ENCODE measurements around the gene FBXO21. TPM values are rescaled to one million over a fixed set of nuclear protein-coding genes. Genes with fewer than 3 reads are reported as not detected.
A peak's percentile ranks its signal among the peaks of the same experiment; 100 is the strongest.
"Not testable (repeated sequence)": the region's sequence is repeated elsewhere in the genome, so short reads cannot be mapped to it uniquely, and the experiment has no call there.

The FBXO21 gene
- total RNA-seq, 2 donors from 2014 or later = 25.8 to 28.4 TPM

DNA sequence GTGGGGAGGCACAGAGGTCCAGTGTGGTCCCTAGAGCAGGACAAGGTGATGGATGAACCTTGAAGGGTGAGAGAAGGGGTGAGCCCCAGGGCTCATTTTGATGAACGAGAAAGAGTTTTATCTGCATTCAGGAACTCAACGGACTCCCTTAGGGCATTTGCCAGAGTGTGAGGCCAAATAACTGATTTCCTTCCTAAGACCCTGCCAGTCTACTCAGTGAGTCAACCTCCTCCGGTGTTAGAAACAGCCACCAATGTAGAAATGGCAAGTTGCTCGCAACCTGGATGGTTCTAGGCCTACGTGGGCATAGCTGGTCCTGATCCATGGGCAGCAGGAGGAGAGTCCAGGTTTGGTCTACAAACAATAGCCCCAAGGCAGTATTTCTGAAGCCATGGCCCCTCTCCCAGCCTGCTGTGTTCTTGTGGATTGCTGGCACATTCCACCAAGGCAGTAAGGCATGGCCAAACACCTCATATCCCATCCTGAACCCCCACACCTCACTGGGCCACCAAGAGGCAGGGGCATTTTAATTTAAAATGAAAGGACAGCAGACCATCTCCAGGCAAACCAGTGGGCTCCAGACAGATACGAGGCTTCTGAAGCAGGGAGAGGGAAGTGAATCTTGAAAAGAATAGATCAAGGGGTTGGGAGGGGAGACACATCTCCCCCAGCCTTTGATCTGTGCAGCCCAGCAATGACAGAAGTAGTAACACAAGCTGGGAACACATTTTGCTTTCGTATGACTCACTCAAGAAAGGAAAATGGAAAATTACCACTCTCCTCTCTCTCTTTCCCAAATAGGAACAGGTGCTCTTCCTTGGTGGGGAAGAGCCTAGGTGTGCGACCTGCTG, 65.6 kb downstream of the FBXO21 start:
- intact Hi-C loops (cut with DNase I) = loop anchor here in 1 of 2 donors (10.0 kb wide), 1 partner anchor 90 kb away; no protein-coding TSS in a partner anchor
- DNase-seq (ENCODE audit: low spot score) = peak; percentile 23

- DNase-seq (ENCODE audit: low spot score) = peak; percentile 45
- intact Hi-C loops (cut with DNase I) = loop anchor here in 1 of 2 donors (10.0 kb wide), 1 partner anchor 87 kb away; no protein-coding TSS in a partner anchor
Observed at GRCh38 chr12:117121441-117121840, 68.8 kb downstream of the FBXO21 start.

- intact Hi-C loops (cut with DNase I) = loop anchor here in 1 of 2 donors (10.0 kb wide), 1 partner anchor 86 kb away; no protein-coding TSS in a partner anchor
- DNase-seq (ENCODE audit: low spot score) = peak; percentile 66
Observed at GRCh38 chr12:117120787-117121186, 69.5 kb downstream of the FBXO21 start.

DNA sequence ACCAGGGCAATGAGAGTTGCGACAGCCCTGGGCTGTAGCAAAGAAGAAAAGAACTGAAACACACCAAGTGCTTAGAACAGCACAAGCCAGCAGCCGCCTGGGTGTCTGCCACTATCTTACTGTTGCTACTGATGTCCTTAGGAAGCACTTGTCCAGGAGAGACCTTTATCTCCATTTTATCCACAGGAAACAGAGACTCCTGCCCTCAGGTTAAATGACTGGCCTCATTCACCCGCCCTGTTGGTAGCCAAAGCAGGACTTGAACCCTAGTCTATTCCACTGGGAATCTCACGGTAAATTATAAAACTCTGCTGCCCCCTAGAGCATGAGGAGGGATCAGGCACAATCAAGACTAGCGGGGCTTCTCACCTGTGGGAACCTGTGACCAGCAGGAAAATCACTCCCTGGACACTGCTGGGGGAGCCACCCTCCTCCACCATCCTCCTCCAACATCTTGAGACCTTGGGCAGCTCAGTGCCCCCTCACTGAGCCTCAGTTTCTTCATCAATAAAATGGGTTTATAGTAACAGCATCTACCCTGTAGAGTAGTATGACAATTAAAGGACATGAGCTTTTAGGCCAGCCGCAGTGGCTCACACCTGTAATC, 70.6 kb downstream of the FBXO21 start:
- intact Hi-C loops (cut with DNase I) = loop anchor here in 1 of 2 donors (10.0 kb wide), 1 partner anchor 85 kb away; no protein-coding TSS in a partner anchor
- DNase-seq (ENCODE audit: low spot score) = no peak

DNA sequence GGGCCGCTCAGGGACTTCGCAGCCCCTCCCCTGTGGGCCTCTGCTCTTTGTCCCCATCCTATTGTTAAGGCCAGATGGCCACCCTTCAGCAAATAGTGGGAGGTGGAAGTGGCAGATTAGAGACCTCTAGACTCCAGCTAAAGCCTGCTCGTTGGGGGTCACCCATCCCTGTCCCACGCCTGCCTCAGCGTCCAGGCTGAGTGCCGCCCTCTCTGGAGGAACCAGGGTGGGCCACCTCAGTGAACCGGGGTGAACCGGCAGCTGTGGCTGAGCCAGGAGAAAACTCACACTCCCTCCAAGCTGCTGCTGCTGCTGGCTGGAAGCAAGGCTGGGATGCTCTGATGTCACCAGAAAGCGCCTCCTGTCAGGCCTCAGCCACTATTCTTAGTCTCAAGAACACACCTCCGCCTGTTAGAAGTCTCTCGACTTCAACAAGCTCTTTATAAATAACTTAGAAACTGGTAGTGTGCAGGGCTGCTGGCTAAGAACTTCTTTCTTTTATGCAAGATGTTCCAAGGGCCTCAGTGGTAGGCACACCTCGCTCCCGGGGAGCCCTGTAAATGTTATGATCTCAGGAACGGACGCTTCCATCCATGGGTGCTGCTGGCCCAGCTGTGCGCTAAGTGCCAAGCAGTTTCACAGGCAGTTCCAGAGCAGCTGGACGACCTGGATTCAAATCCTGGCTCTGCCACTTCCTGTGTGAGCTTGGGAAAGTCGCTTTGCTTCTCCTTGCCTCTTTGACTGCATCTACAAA, 71.3 kb downstream of the FBXO21 start:
- intact Hi-C loops (cut with DNase I) = no loop called here
- DNase-seq (ENCODE audit: low spot score) = no peak

DNA sequence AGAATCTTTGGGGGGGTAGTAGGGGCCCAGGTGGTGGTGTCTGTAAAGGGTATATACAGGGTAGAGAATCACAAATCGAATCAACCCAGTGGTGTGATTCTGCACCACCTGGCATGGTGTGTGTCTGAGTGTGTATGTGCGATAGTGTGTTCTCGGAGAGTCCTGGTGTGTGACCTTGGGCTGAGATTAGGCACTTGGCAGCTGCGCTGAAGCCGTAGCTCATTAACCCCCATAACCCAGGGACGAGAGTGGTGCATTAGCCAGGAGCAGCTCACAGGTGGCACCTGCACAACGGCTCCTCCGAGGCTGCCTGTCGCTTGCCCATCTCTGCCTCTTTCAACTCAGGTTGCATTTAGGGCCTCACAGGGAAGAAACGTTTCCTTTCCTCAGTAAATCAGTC, 75.5 kb downstream of the FBXO21 start:
- DNase-seq (ENCODE audit: low spot score) = peak; percentile 35
- intact Hi-C loops (cut with DNase I) = no loop called here

DNA sequence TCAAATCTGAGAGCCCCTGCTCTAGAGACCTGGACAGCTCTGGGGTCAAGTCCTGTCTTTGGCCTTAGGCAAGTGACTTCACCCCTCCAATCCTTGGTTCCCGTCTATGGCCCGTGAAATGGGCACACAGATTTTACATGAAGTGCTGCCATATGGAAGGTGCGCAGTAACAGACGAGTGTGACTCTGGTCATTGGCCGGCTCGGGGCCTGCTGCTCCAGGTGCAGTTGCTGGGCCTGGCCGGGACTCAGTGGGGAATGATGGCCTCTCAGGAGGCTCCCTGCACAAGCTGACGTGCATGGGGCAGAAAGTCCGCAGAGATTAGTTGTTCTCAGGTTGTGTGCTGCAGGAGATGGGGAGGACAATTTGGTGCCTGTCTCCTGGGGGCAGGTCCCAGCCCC, 77.0 kb downstream of the FBXO21 start:
- intact Hi-C loops (cut with DNase I) = no loop called here
- DNase-seq (ENCODE audit: low spot score) = peak; percentile 55

DNA sequence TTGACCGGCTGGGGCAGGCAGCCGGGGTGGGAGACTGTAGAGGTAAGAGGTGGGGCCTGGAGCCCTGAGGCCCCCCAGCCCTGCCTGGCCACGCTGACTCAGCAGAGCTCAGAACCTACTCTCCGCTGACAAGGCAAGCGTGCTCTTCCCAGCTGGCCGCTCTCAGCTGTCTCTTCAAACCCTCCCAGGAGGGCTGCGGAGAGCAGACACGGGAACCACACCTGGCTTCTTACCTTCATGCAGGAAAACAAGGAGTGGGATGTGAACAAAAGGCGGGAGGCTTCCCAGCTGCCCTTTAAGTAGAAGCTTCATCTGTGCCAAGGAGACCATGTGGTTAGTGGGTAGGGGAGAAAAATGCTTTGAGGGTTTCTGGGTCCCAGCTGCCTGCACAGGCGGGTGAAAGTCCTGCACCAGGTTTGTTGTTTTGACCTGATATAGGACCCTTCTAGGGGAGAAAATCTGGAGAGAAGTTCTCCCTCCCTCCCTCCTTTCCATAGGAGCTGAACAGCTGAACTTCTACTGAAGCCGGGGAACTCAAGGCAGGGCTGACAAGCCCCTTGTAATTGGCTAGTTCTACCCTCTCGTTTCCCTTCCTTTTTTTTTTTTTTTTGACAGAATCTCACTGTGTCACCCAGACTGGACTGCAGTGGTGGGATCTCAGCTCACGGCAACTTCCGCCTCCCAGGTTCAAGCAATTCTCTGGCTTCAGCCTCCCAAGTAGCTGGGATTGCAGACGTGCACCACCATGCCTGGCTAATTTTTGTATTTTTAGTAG, 78.3 kb downstream of the FBXO21 start:
- peak; percentile 30 for DNase-seq (ENCODE audit: low spot score)
- intact Hi-C loops (cut with DNase I) = no loop called here

DNA sequence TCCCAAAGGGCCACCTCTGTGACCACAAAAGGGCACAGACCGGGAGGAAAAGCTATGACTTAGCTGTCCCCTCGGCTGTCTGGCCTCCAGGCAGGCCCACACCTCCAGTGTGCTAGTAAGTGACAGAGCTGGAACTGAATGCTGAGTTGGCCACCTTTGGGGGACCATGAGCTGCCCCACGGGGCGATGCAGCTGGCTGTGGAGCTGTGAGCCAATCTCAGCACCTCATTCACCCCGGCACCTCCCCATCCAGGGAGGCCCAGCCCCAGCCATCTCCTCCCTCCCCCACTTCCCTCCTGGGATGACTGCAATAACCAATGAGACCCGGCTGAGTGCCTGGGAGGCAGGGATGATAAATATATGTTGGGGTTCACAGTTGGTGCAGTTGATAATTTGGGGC, 78.9 kb downstream of the FBXO21 start:
- peak; percentile 44 for DNase-seq (ENCODE audit: low spot score)

DNA sequence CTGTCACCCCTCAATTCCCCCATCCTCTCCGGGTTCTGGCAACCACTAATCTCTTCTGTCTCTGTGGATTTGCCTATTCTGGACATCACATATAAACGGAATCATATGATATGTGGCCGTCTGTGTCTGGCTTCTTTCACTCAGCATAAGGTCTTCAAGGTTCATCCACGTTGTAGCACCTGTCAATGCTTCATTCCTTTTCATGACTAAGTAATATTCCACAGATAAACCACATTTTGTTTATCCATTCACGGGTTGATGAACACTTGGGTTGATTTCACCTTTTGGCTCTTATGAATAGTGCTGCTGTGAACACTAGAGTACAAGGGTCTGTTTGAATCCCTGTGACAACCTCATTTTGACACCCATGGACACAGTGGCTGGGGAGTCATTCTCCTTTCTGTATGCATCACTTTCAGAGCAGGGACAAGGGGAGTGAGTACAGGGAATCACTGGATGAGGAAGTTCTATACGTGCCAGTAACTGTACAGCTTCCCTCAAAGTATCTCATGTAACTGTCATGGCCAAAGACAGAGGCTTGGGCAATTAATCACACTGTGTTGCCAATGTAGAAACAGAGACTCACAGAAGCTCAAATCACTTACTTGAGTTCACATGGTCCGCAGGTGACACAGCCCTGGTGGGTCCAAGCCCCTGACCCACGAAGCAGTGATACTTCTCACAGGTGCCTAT, 80.2 kb downstream of the FBXO21 start:
- peak; percentile 14 for DNase-seq (ENCODE audit: low spot score)
- intact Hi-C loops (cut with DNase I) = no loop called here

More for the DNA sequence above, 78.9 kb downstream of the FBXO21 start:
- intact Hi-C loops (cut with DNase I) = no loop called here

DNA sequence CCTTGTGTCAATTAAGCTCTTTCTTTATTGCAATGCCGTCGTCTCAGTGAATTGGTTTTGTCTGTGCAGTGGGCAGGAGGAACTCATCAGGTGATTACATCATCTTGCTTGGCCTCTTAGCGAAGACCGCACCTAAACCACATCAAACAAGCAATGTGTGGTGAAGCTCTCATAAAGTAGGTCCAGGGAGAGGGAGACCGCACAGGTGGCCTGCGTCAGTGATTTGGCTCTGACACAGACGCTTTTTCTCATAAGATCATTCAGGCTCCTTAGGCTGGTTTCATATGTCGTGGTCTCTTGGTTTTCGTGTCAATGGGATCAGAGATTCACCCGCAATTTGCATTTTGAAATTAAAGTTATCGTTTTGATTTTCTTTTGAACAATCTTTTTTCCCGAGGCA, 84.4 kb downstream of the FBXO21 start:
- intact Hi-C loops (cut with DNase I) = no loop called here
- peak; percentile 37 for DNase-seq (ENCODE audit: low spot score)

DNA sequence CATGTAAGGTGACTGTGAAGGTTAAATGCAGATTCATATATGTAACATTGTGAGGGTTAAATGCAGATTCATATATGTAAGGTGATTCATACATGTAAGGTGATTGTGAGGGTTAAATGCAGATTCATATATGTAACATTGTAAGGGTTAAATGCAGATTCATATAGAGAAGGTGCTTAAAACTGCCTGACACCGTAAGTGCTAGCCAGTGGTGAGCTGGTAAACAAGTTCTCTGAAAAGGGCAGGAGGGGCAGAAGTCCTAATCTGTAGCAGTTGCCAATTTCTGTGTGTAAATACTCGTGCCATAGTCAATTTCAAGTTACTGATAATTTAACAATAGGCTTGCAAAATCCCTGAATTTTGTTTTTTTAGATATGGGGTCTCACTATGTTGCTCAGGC, 86.3 kb downstream of the FBXO21 start:
- intact Hi-C loops (cut with DNase I) = not testable (repeated sequence)
- DNase-seq (ENCODE audit: low spot score) = peak; percentile 9

DNA sequence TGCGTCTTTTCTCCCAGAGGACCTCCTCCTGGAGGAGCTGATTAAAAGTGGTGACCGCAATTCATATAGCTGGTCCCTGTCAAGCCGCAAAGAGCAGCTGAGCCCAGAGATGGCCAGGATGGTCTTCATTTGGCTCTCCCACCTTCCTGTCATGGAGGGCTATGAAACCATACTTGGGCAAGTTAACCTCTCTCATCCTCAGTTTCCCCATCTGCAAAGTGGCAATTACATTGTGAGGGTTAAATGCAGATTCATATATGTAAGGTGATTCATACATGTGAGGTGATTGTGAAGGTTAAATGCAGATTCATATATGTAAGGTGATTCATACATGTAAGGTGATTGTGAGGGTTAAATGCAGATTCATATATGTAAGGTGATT, 87.5 kb downstream of the FBXO21 start:
- intact Hi-C loops (cut with DNase I) = no loop called here
- DNase-seq (ENCODE audit: low spot score) = peak; percentile 14

DNA sequence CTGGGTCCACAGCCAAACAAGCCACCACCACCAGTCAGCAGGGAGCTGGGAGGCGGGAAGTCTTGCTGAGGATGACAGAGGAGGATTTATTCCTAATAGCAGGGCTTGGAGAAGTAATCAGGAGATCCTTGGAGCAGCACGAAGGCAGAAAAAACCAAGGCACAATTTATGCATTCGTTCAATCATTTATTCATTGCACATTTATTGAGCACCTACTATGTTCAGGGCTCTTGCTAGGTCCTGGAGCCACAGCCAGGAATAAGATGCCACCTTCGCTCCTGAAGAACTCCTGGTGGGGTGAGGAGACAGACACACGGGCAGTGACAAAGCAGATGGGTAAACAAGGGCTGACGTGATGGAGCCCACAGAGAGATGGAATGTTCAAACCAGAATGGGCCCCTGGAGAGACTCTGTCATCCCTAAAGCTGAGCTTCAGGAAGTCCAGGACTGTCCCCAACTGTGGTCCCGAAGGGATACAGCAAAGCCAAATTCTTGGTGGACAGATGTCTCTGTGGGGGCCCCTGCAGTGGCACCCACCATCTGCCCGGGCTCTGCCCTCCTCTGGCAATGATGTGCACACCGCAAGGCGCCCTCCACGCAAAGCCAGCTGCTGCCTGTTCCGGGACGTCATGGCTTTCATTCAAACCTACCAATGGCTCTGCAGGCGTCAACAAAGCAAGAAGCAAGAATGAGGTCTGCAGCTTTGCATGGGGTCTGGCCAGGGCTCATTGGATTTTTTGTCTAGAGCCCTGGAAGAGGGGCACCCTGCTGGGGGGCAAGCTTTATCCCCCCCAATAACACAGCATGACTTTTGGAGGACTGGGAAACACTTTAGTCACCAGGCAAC, 88.1 kb downstream of the FBXO21 start:
- intact Hi-C loops (cut with DNase I) = no loop called here
- peak; percentile 42 for DNase-seq (ENCODE audit: low spot score)

GRCh38 chr12:117100851-117101673, 89.2 kb downstream of the FBXO21 start:
- peak; percentile 32 for DNase-seq (ENCODE audit: low spot score)
- intact Hi-C loops (cut with DNase I) = no loop called here

DNA sequence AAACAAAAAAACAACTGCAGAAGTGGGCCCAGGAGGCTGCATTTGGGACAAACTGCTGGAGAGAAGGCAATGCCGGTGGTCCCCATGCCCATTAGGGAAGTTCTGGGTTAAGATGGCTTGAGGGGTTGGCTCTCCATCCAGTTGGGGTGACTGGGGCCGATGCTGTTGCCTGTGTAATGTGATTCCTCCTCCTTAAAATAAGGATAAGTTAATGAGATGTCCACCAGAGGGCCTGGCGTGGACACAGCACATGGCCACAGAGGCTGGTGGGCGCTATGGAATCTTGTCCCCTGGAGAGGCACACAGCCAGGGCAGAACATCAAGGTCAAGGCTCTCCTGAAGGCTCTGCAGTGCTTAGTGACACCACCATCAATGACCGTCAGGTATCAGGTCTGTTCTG, 90.0 kb downstream of the FBXO21 start:
- peak; percentile 67 for DNase-seq (ENCODE audit: low spot score)
- intact Hi-C loops (cut with DNase I) = no loop called here
